ENCODE data around the gene RAD51B. TPM values are rescaled to one million over a fixed set of nuclear protein-coding genes. Genes with fewer than 3 reads are reported as not detected.

The RAD51B gene
- polyA plus RNA-seq, 3 donors, result 3.6 to 11.6 (median 9.4) TPM

GRCh38 chr14:68395604-68396003 is 576.0 kb downstream of the RAD51B start:
- Histone ChIP-seq H3K79me2 (ENCODE audit: insufficient read depth, low read length) (no peaks in the 10 kb centered on the region), H3K4me1 (ENCODE audit: control insufficient read depth in 1 of 2, insufficient read depth in 2 of 2, low read length in 2 of 2) (peaks cover 69 to 75% of the 10 kb centered on the region in 2 donors), H4K20me1 (ENCODE audit: insufficient read depth, low read length) (no peaks in the 10 kb centered on the region), H3K4me2 (replicated peaks; ENCODE audit: extremely low read depth, low read length, poor library complexity, severe bottlenecking) (no peak overlapping the region), H3K36me3 (replicated peaks in 1 of 2; ENCODE audit: control insufficient read depth in 1 of 2, insufficient read depth in 2 of 2, low read length in 2 of 2) (no peaks in the 10 kb centered on the region), H3K4me3 (replicated peaks in 1 of 3; ENCODE audit: low read depth in 2 of 3, low read length in 3 of 3) (no peak overlapping the region), H3K9ac (ENCODE audit: insufficient read depth, low read length, poor library complexity, severe bottlenecking) (no peak overlapping the region), H3K9me3 (replicated peaks in 1 of 2; ENCODE audit: control insufficient read depth in 1 of 2, insufficient read depth in 1 of 2, low read length in 2 of 2) (no peaks in the 10 kb centered on the region), H3K27ac (ENCODE audit: low read depth in 1 of 2, low read length in 2 of 2) (no peak overlapping the region), H2AFZ (ENCODE audit: insufficient read depth, low read depth, low read length, poor library complexity, severe bottlenecking) (no peak overlapping the region), H3K27me3 (ENCODE audit: control insufficient read depth in 2 of 2, insufficient read depth in 2 of 2, low read length in 2 of 2) (no peaks in the 10 kb centered on the region)
- Mint-ChIP-seq H3K27me3 (ENCODE audit: low read depth in 3 of 3) (no peaks in the 10 kb centered on the region), H3K36me3 (peaks cover 6 to 11% of the 10 kb centered on the region in 2 donors), H3K4me3 (no peak overlapping the region), H3K9me3 (no peaks in the 10 kb centered on the region), H3K4me1 (peaks cover 79% of the 10 kb centered on the region), H3K27ac (peak overlapping the region; percentile 51 to 76 (median 70))
- TF ChIP-seq, protein P1, sequence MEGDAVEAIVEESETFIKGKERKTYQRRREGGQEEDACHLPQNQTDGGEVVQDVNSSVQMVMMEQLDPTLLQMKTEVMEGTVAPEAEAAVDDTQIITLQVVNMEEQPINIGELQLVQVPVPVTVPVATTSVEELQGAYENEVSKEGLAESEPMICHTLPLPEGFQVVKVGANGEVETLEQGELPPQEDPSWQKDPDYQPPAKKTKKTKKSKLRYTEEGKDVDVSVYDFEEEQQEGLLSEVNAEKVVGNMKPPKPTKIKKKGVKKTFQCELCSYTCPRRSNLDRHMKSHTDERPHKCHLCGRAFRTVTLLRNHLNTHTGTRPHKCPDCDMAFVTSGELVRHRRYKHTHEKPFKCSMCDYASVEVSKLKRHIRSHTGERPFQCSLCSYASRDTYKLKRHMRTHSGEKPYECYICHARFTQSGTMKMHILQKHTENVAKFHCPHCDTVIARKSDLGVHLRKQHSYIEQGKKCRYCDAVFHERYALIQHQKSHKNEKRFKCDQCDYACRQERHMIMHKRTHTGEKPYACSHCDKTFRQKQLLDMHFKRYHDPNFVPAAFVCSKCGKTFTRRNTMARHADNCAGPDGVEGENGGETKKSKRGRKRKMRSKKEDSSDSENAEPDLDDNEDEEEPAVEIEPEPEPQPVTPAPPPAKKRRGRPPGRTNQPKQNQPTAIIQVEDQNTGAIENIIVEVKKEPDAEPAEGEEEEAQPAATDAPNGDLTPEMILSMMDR (IDR thresholded peaks at IDR 0.05), result no peak
- WGBS (ENCODE audit: insufficient coverage), result 83% methylated on average over 1 of the region's 4 CpGs
- intact Hi-C loops (cut with micrococcal nuclease), result loop anchor here (10.0 kb wide), 5 partner anchors 79 to 399 kb away; partner anchors contain the start of gene ZFP36L1 (in 1 of the 2)
- DNase-seq, result peak; percentile 35 to 73 (median 41)

DNA sequence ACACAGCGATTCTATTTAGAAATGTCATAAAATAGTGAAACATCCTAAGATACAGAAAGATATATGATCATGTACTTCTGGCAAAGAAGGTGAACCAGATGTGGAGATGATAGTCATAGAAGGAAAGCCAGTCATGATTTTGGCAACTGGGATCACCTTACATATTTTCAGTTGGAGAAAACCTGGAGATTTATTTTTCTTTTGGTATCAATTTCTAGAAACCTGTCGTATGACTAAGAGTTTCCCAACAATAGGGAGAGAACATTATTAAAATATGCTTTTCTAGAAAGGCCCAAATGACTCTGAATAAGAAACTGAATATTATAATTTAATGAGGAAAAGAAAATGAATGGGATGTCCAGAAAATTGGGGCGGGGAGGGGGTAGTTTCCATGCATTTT is 576.9 kb downstream of the RAD51B start:
- H3K36me3 ChIP-seq (replicated peaks in 1 of 2; ENCODE audit: control insufficient read depth in 1 of 2, insufficient read depth in 2 of 2, low read length in 2 of 2), result no peaks in the 10 kb centered on the region
- peak overlapping the region; percentile 92 to 97 (median 96) for H3K27ac Mint-ChIP-seq
- DNase-seq, result no peak
- intact Hi-C loops (cut with micrococcal nuclease), result loop anchor here (10.0 kb wide), 5 partner anchors 78 to 398 kb away; partner anchors contain the start of gene ZFP36L1 (in 1 of the 2)
- H3K27me3 Mint-ChIP-seq (ENCODE audit: low read depth in 3 of 3), result no peaks in the 10 kb centered on the region
- no peak overlapping the region for H3K9ac ChIP-seq (ENCODE audit: insufficient read depth, low read length, poor library complexity, severe bottlenecking)
- no peak overlapping the region for H3K4me3 Mint-ChIP-seq
- no peaks in the 10 kb centered on the region for H3K27me3 ChIP-seq (ENCODE audit: control insufficient read depth in 2 of 2, insufficient read depth in 2 of 2, low read length in 2 of 2)
- no peaks in the 10 kb centered on the region for H3K9me3 Mint-ChIP-seq
- H3K79me2 ChIP-seq (ENCODE audit: insufficient read depth, low read length), result no peaks in the 10 kb centered on the region
- WGBS (ENCODE audit: insufficient coverage), result no CpG with 5 or more reads among the region's 3 CpGs
- peaks cover 78% of the 10 kb centered on the region for H3K4me1 Mint-ChIP-seq
- peaks cover 66 to 72% of the 10 kb centered on the region in 2 donors for H3K4me1 ChIP-seq (ENCODE audit: control insufficient read depth in 1 of 2, insufficient read depth in 2 of 2, low read length in 2 of 2)
- TF ChIP-seq, protein P1 (IDR thresholded peaks at IDR 0.05), result no peak
- H3K27ac ChIP-seq (ENCODE audit: low read depth in 1 of 2, low read length in 2 of 2), result peak overlapping the region in 1 of 2 donors; percentile 96
- H3K4me2 ChIP-seq (replicated peaks; ENCODE audit: extremely low read depth, low read length, poor library complexity, severe bottlenecking), result no peak overlapping the region
- H3K4me3 ChIP-seq (replicated peaks in 1 of 3; ENCODE audit: low read depth in 2 of 3, low read length in 3 of 3), result no peak overlapping the region
- no peaks in the 10 kb centered on the region for H3K9me3 ChIP-seq (replicated peaks in 1 of 2; ENCODE audit: control insufficient read depth in 1 of 2, insufficient read depth in 1 of 2, low read length in 2 of 2)
- no peaks in the 10 kb centered on the region for H4K20me1 ChIP-seq (ENCODE audit: insufficient read depth, low read length)
- H3K36me3 Mint-ChIP-seq, result peaks cover 3 to 9% of the 10 kb centered on the region in 2 donors
- H2AFZ ChIP-seq (ENCODE audit: insufficient read depth, low read depth, low read length, poor library complexity, severe bottlenecking), result no peak overlapping the region
